Breast epithelium (tissue), 3 donors: Measurements from ENCODE around the gene CTIF.

Source experiments
- POLR2A ChIP-seq: fragments of 450-650 bp; IDR thresholded peaks from one replicate; pipeline ENCODE4 v1.6.1; 2016; ENCODE audit warnings: antibody characterized with exemption, mild to moderate bottlenecking, moderate library complexity
- POLR2AphosphoS5 ChIP-seq, 3 donors: sonication (generic); formaldehyde crosslinking; IDR thresholded peaks; one replicate each; pipeline ENCODE4 v1.6.1; 2017; ENCODE audit warnings: antibody characterized with exemption in 3 of 3
- TF ChIP-seq, protein P1 (sequence below), 3 donors: fragments of 450-650 bp; IDR thresholded peaks; one replicate each; pipeline ENCODE4 v1.5.1; 2016 to 2017; ENCODE audit warnings: antibody characterized with exemption in 3 of 3, mild to moderate bottlenecking in 3 of 3, moderate library complexity in 3 of 3

DNA sequence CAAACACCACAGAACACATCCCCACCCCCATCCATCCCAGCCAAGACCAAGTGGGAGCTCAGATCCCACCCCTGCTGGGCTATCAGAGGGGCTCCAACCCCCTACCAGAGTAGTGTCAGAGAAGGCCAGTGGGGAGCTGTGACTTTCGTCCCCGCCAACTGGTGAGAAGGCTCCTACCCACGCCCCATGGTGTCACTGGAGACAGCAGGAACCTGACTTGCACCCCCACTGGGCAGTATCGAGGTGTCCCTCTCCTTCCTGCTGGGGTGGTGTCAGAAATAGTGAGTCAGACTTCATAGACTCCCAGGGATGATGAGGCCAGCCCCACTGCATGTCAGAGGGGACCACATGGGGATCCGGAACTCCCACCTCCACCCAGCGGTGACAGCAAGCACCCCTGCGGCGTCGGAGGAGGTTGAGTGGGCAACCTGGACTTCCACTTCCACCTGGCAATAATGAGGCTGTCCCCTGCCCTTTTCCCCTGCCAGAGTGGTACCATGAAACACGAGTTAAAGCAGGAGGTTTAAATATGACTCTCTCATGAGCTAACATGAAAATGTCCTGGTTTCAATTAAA lies 106.7 kb downstream of the CTIF start:
- TF ChIP-seq, protein P1, sequence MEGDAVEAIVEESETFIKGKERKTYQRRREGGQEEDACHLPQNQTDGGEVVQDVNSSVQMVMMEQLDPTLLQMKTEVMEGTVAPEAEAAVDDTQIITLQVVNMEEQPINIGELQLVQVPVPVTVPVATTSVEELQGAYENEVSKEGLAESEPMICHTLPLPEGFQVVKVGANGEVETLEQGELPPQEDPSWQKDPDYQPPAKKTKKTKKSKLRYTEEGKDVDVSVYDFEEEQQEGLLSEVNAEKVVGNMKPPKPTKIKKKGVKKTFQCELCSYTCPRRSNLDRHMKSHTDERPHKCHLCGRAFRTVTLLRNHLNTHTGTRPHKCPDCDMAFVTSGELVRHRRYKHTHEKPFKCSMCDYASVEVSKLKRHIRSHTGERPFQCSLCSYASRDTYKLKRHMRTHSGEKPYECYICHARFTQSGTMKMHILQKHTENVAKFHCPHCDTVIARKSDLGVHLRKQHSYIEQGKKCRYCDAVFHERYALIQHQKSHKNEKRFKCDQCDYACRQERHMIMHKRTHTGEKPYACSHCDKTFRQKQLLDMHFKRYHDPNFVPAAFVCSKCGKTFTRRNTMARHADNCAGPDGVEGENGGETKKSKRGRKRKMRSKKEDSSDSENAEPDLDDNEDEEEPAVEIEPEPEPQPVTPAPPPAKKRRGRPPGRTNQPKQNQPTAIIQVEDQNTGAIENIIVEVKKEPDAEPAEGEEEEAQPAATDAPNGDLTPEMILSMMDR (IDR thresholded peaks at IDR 0.05), result no peak
- TF ChIP-seq POLR2A (no peak), POLR2AphosphoS5 (IDR thresholded peaks at IDR 0.05) (no peak)
